Stimulated activated naive CD8-positive, alpha-beta T cell treated with anti-CD3 and anti-CD28 coated beads, Interleukin-15, amount 100 ng/mL, for 72 hours (primary cell): ENCODE measurements around the gene SENP5.
"Not testable (repeated sequence)": the region's sequence is repeated elsewhere in the genome, so short reads cannot be mapped to it uniquely, and the experiment has no call there.

Experiments
- ATAC-seq: fragments of 150-1000 bp; cut with Tn5 transposase; 2 replicates; pipeline ENCODE4 v1.10.0; 2021; ENCODE audit warnings: mild to moderate bottlenecking, moderate library complexity
- DNase-seq, 2 donors: peaks; one replicate each; pipeline ENCODE4 v3.0.0; 2021 to 2022
- H3K27ac Mint-ChIP-seq, 2 donors: one replicate each; pipeline ENCODE4 v1.8.0; 2022; ENCODE audit warnings: mild to moderate bottlenecking in 2 of 2, mixed read lengths in 2 of 2, moderate library complexity in 2 of 2
- H3K27me3 Mint-ChIP-seq: one replicate; pipeline ENCODE4 v1.8.0; 2022; ENCODE audit warnings: mixed read lengths
- H3K4me1 Mint-ChIP-seq: one replicate; pipeline ENCODE4 v1.8.0; 2022; ENCODE audit warnings: mild to moderate bottlenecking, mixed read lengths
- H3K4me3 Mint-ChIP-seq, 2 donors: one replicate each; pipeline ENCODE4 v1.8.0; 2022; ENCODE audit warnings: mild to moderate bottlenecking in 2 of 2, mixed read lengths in 2 of 2, moderate library complexity in 1 of 2
- H3K9me3 Mint-ChIP-seq, 2 donors: one replicate each; pipeline ENCODE4 v1.8.0; 2022; ENCODE audit warnings: mixed read lengths in 2 of 2

The SENP5 gene

GRCh38 chr3:196916995-196917394 lies 49.3 kb downstream of the SENP5 start:
- H3K4me3 Mint-ChIP-seq, result no peak overlapping the region
- ATAC-seq (no peak), DNase-seq (no peak)
- no peaks in the 10 kb centered on the region for H3K4me1 Mint-ChIP-seq
- no peaks in the 10 kb centered on the region for H3K27me3 Mint-ChIP-seq
- no peak overlapping the region for H3K27ac Mint-ChIP-seq
- H3K9me3 Mint-ChIP-seq, result no peaks in the 10 kb centered on the region

GRCh38 chr3:196918968-196919367 lies 51.2 kb downstream of the SENP5 start:
- no peaks in the 10 kb centered on the region for H3K9me3 Mint-ChIP-seq
- DNase-seq, result no peak
- ATAC-seq, result no peak
- no peaks in the 10 kb centered on the region for H3K27me3 Mint-ChIP-seq
- no peak overlapping the region for H3K27ac Mint-ChIP-seq
- H3K4me1 Mint-ChIP-seq, result no peaks in the 10 kb centered on the region
- H3K4me3 Mint-ChIP-seq, result no peak overlapping the region

- Mint-ChIP-seq H3K4me3 (no peak overlapping the region), H3K9me3 (no peaks in the 10 kb centered on the region), H3K27ac (no peak overlapping the region), H3K27me3 (no peaks in the 10 kb centered on the region), H3K4me1 (no peaks in the 10 kb centered on the region)
- ATAC-seq, result no peak
- no peak for DNase-seq
Measured at GRCh38 chr3:196920733-196921132, 53.0 kb downstream of the SENP5 start.

GRCh38 chr3:196927571-196928453 lies 60.1 kb downstream of the SENP5 start:
- Mint-ChIP-seq H3K4me3 (no peak overlapping the region), H3K27me3 (no peaks in the 10 kb centered on the region), H3K4me1 (no peaks in the 10 kb centered on the region), H3K9me3 (no peaks in the 10 kb centered on the region), H3K27ac (peak overlapping the region; percentile 10 to 49)
- ATAC-seq (no peak), DNase-seq (no peak)

GRCh38 chr3:196931157-196931556 lies 63.4 kb downstream of the SENP5 start:
- Mint-ChIP-seq H3K4me3 (no peak overlapping the region), H3K4me1 (no peaks in the 10 kb centered on the region), H3K27ac (peak overlapping the region; percentile 49 to 67), H3K27me3 (no peaks in the 10 kb centered on the region), H3K9me3 (no peaks in the 10 kb centered on the region)
- no peak for ATAC-seq
- DNase-seq, result no peak

- Mint-ChIP-seq H3K4me3 (no peak overlapping the region), H3K27me3 (no peaks in the 10 kb centered on the region), H3K9me3 (no peaks in the 10 kb centered on the region), H3K4me1 (no peaks in the 10 kb centered on the region), H3K27ac (peak overlapping the region in 1 of 2 donors; percentile 54)
- DNase-seq (no peak), ATAC-seq (no peak)
Measured at GRCh38 chr3:196931828-196932587, 64.3 kb downstream of the SENP5 start.

GRCh38 chr3:196932600-196932999 lies 64.9 kb downstream of the SENP5 start:
- H3K9me3 Mint-ChIP-seq, result no peaks in the 10 kb centered on the region
- ATAC-seq, result no peak
- peak overlapping the region in 1 of 2 donors; percentile 54 for H3K27ac Mint-ChIP-seq
- H3K4me3 Mint-ChIP-seq, result no peak overlapping the region
- no peaks in the 10 kb centered on the region for H3K27me3 Mint-ChIP-seq
- peaks cover 2% of the 10 kb centered on the region for H3K4me1 Mint-ChIP-seq
- DNase-seq, result no peak

GRCh38 chr3:196936288-196936687 lies 68.6 kb downstream of the SENP5 start:
- H3K9me3 Mint-ChIP-seq, result no peaks in the 10 kb centered on the region
- H3K4me3 Mint-ChIP-seq, result no peak overlapping the region
- H3K27me3 Mint-ChIP-seq, result no peaks in the 10 kb centered on the region
- H3K27ac Mint-ChIP-seq, result no peak overlapping the region
- DNase-seq (no peak), ATAC-seq (no peak)
- peaks cover 33% of the 10 kb centered on the region for H3K4me1 Mint-ChIP-seq

- Mint-ChIP-seq H3K27me3 (no peaks in the 10 kb centered on the region), H3K27ac (peak overlapping the region in 1 of 2 donors; percentile 11), H3K4me3 (no peak overlapping the region), H3K9me3 (no peaks in the 10 kb centered on the region), H3K4me1 (peaks cover 42% of the 10 kb centered on the region)
- ATAC-seq, result no peak
- no peak for DNase-seq
Measured at GRCh38 chr3:196938124-196938523, 70.4 kb downstream of the SENP5 start.

GRCh38 chr3:196938576-196938975 lies 70.9 kb downstream of the SENP5 start:
- Mint-ChIP-seq H3K27ac (peak overlapping the region in 1 of 2 donors; percentile 34), H3K4me3 (no peak overlapping the region), H3K4me1 (peaks cover 46% of the 10 kb centered on the region), H3K27me3 (no peaks in the 10 kb centered on the region), H3K9me3 (no peaks in the 10 kb centered on the region)
- no peak for ATAC-seq
- no peak for DNase-seq

GRCh38 chr3:196941729-196942225 lies 74.1 kb downstream of the SENP5 start:
- Mint-ChIP-seq H3K4me1 (peaks cover 68% of the 10 kb centered on the region), H3K27me3 (no peaks in the 10 kb centered on the region), H3K9me3 (no peaks in the 10 kb centered on the region), H3K4me3 (peak overlapping the region; percentile 91 to 98), H3K27ac (peak overlapping the region; percentile 98)
- DNase-seq (peak; percentile 62 to 70), ATAC-seq (peak; percentile 62)

- ATAC-seq (peak; percentile 95), DNase-seq (peak; percentile 100)
- Mint-ChIP-seq H3K4me3 (peak within 1 kb of the TSS; percentile 91 to 98), H3K4me1 (peaks cover 68% of the 10 kb centered on the region), H3K27ac (peak within 1 kb of the TSS; percentile 98), H3K9me3 (no peaks in the 10 kb centered on the region), H3K27me3 (no peaks in the 10 kb centered on the region)
Measured at GRCh38 chr3:196942226-196942914, 74.7 kb downstream of the SENP5 start, which contains the start of gene NCBP2. Gene NCBP2 (minus strand): TSS chr3:196942528. CDS start chr3:196942503, 25 bp downstream.

- peak overlapping the region; percentile 91 to 98 for H3K4me3 Mint-ChIP-seq
- no peak for DNase-seq
- no peaks in the 10 kb centered on the region for H3K9me3 Mint-ChIP-seq
- peak overlapping the region; percentile 96 to 98 for H3K27ac Mint-ChIP-seq
- H3K27me3 Mint-ChIP-seq, result no peaks in the 10 kb centered on the region
- peaks cover 63% of the 10 kb centered on the region for H3K4me1 Mint-ChIP-seq
- peak; percentile 8 for ATAC-seq
Measured at GRCh38 chr3:196942915-196943277, 75.2 kb downstream of the SENP5 start.

- not testable (repeated sequence) for H3K27me3 Mint-ChIP-seq, H3K9me3 Mint-ChIP-seq, ATAC-seq, DNase-seq
- Mint-ChIP-seq H3K27ac (peak overlapping the region; percentile 37 to 98), H3K4me1 (peaks cover 56% of the 10 kb centered on the region), H3K4me3 (peak overlapping the region; percentile 91 to 98)
Measured at GRCh38 chr3:196944037-196944790, 76.5 kb downstream of the SENP5 start.
